GM23338 (cell line): ENCODE results near the gene IL1RL2.

Experiments used
- CTCF ChIP-seq, 2 experiments: fragments of 200-600 bp in 1 of 2; sonication (generic) in 1 of 2; conservative IDR thresholded peaks; 2 replicates each; pipeline versions ENCODE4 v1.5.1 to v1.6.1; 2016 to 2017; ENCODE audit warnings: antibody characterized with exemption in 2 of 2, low read depth in 2 of 2, mild to moderate bottlenecking in 2 of 2, moderate library complexity in 1 of 2
- EZH2phosphoT487 ChIP-seq: fragments of 200-600 bp; sonication (generic); IDR thresholded peaks from one replicate; pipeline ENCODE4 v1.8.1; 2018; ENCODE audit warnings: antibody characterized with exemption; ENCODE audit not compliant: unreplicated experiment
- POLR2AphosphoS5 ChIP-seq: IDR thresholded peaks from 2 replicates; pipeline ENCODE4 v1.6.1; 2016; ENCODE audit warnings: antibody characterized with exemption, low read depth
- REST ChIP-seq: IDR thresholded peaks from one replicate; pipeline ENCODE4 v1.6.1; 2018; ENCODE audit warnings: antibody characterized with exemption; ENCODE audit not compliant: unreplicated experiment

GRCh38 chr2:102285368-102285767 lies 98.5 kb downstream of the IL1RL2 start:
- TF ChIP-seq CTCF (conservative IDR thresholded peaks at IDR 0.05; ENCODE audit: low read depth in 2 of 2) (no peak), EZH2phosphoT487 (no peak), POLR2AphosphoS5 (no peak), REST (no peak)
